ENCODE data around the gene TMPRSS11D.

TMPRSS11D gene

DNA sequence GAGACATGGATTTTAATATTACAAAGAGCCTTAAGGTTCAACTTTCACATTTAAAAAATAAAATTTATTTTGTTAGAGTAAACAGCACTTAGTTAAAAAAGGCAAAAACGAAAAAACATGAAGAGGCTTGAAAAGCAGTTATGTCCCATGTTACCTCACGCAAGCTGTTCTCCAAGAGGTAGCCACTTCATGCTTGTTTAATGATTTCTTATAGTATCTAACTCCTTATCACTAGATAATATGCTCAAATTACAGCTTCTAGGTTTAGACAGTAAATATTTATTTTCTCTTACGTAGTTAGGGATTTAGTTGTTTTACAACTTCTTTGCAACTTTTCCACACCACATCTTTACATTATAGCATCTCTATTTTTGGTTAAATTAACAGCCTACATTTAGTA is 27.8 kb upstream of the TMPRSS11D start:
- no CpG with 5 or more reads among the region's 3 CpGs for WGBS, 2 experiments (ENCODE audit: insufficient coverage in 2 of 2)
- Histone ChIP-seq H3K4me3 (ENCODE audit: extremely low read depth, insufficient read depth, low read length, poor library complexity, severe bottlenecking) (no peak overlapping the region), H3K27ac (ENCODE audit: low read depth, low read length, severe bottlenecking) (no peak overlapping the region), H3K36me3 (ENCODE audit: control insufficient read depth, insufficient read depth, low read length) (no peaks in the 10 kb centered on the region), H3K4me1 (ENCODE audit: control insufficient read depth, insufficient read depth, low read length, poor library complexity, severe bottlenecking) (no peaks in the 10 kb centered on the region), H3K9me3 (ENCODE audit: control insufficient read depth, low read length) (no peaks in the 10 kb centered on the region)

DNA sequence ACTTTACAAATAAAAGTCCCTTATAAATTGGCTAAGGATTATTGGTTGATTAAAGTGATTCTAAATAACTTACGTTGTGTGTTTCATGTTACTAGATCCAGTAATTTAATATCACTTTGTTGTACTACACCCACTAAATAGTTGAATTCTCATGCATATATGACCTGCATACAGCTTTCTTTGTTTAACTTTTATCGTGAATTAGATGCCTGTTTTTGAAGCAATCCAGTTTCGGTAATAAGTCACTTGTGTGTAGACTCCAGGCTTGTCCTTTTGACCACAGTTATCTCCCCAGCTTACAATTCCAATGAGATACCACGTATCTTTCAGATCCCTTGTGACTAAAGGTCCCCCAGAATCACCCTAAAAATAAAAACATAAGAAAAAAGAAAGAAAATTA is 27.3 kb upstream of the TMPRSS11D start:
- Histone ChIP-seq H3K4me1 (ENCODE audit: control insufficient read depth, insufficient read depth, low read length, poor library complexity, severe bottlenecking) (no peaks in the 10 kb centered on the region), H3K27ac (ENCODE audit: low read depth, low read length, severe bottlenecking) (no peak overlapping the region), H3K36me3 (ENCODE audit: control insufficient read depth, insufficient read depth, low read length) (no peaks in the 10 kb centered on the region), H3K9me3 (ENCODE audit: control insufficient read depth, low read length) (no peaks in the 10 kb centered on the region), H3K4me3 (ENCODE audit: extremely low read depth, insufficient read depth, low read length, poor library complexity, severe bottlenecking) (no peak overlapping the region)
- 94 to 95% methylated on average over 2 of the region's 4 CpGs for WGBS, 2 experiments (ENCODE audit: insufficient coverage in 2 of 2)

- no CpG with 5 or more reads among the region's 1 CpG for WGBS, 2 experiments (ENCODE audit: insufficient coverage in 2 of 2)
Observed at GRCh38 chr4:67910585-67910905, 26.7 kb upstream of the TMPRSS11D start.

GRCh38 chr4:67909905-67910584 is 26.2 kb upstream of the TMPRSS11D start:
- Histone ChIP-seq H3K4me3 (ENCODE audit: extremely low read depth, insufficient read depth, low read length, poor library complexity, severe bottlenecking) (no peak overlapping the region), H3K4me1 (ENCODE audit: control insufficient read depth, insufficient read depth, low read length, poor library complexity, severe bottlenecking) (no peaks in the 10 kb centered on the region), H3K36me3 (ENCODE audit: control insufficient read depth, insufficient read depth, low read length) (no peaks in the 10 kb centered on the region), H3K9me3 (ENCODE audit: control insufficient read depth, low read length) (no peaks in the 10 kb centered on the region), H3K27ac (ENCODE audit: low read depth, low read length, severe bottlenecking) (no peak overlapping the region)
- no CpG with 5 or more reads among the region's 6 CpGs for WGBS, 2 experiments (ENCODE audit: insufficient coverage in 2 of 2)

More at GRCh38 chr4:67910585-67910905, 26.7 kb upstream of the TMPRSS11D start:
- H3K9me3 ChIP-seq (ENCODE audit: control insufficient read depth, low read length) = no peaks in the 10 kb centered on the region
- H3K4me3 ChIP-seq (ENCODE audit: extremely low read depth, insufficient read depth, low read length, poor library complexity, severe bottlenecking) = no peak overlapping the region
- H3K27ac ChIP-seq (ENCODE audit: low read depth, low read length, severe bottlenecking) = no peak overlapping the region
- no peaks in the 10 kb centered on the region for H3K36me3 ChIP-seq (ENCODE audit: control insufficient read depth, insufficient read depth, low read length)
- no peaks in the 10 kb centered on the region for H3K4me1 ChIP-seq (ENCODE audit: control insufficient read depth, insufficient read depth, low read length, poor library complexity, severe bottlenecking)

GRCh38 chr4:67907650-67908049 is 23.8 kb upstream of the TMPRSS11D start:
- Histone ChIP-seq H3K27ac (ENCODE audit: low read depth, low read length, severe bottlenecking) (no peak overlapping the region), H3K4me1 (ENCODE audit: control insufficient read depth, insufficient read depth, low read length, poor library complexity, severe bottlenecking) (no peaks in the 10 kb centered on the region), H3K4me3 (ENCODE audit: extremely low read depth, insufficient read depth, low read length, poor library complexity, severe bottlenecking) (no peak overlapping the region), H3K36me3 (ENCODE audit: control insufficient read depth, insufficient read depth, low read length) (no peaks in the 10 kb centered on the region), H3K9me3 (ENCODE audit: control insufficient read depth, low read length) (no peaks in the 10 kb centered on the region)
- WGBS, 2 experiments (ENCODE audit: insufficient coverage in 2 of 2) = 92% methylated on average over 2 of the region's 4 CpGs; no CpG with 5 or more reads in 1 of the 2 experiments

- H3K4me3 ChIP-seq (ENCODE audit: extremely low read depth, insufficient read depth, low read length, poor library complexity, severe bottlenecking) = no peak overlapping the region
Observed at GRCh38 chr4:67899096-67899495, 15.3 kb upstream of the TMPRSS11D start.

GRCh38 chr4:67897686-67898085 is 13.9 kb upstream of the TMPRSS11D start:
- H3K4me3 ChIP-seq (ENCODE audit: extremely low read depth, insufficient read depth, low read length, poor library complexity, severe bottlenecking) = no peak overlapping the region
- no peaks in the 10 kb centered on the region for H3K4me1 ChIP-seq (ENCODE audit: control insufficient read depth, insufficient read depth, low read length, poor library complexity, severe bottlenecking)
- no peaks in the 10 kb centered on the region for H3K9me3 ChIP-seq (ENCODE audit: control insufficient read depth, low read length)
- H3K27ac ChIP-seq (ENCODE audit: low read depth, low read length, severe bottlenecking) = no peak overlapping the region
- H3K36me3 ChIP-seq (ENCODE audit: control insufficient read depth, insufficient read depth, low read length) = no peaks in the 10 kb centered on the region

More at GRCh38 chr4:67899096-67899495, 15.3 kb upstream of the TMPRSS11D start:
- no peaks in the 10 kb centered on the region for H3K9me3 ChIP-seq (ENCODE audit: control insufficient read depth, low read length)
- no peaks in the 10 kb centered on the region for H3K4me1 ChIP-seq (ENCODE audit: control insufficient read depth, insufficient read depth, low read length, poor library complexity, severe bottlenecking)
- no peak overlapping the region for H3K27ac ChIP-seq (ENCODE audit: low read depth, low read length, severe bottlenecking)
- no peaks in the 10 kb centered on the region for H3K36me3 ChIP-seq (ENCODE audit: control insufficient read depth, insufficient read depth, low read length)

- no peak overlapping the region for H3K4me3 ChIP-seq (ENCODE audit: extremely low read depth, insufficient read depth, low read length, poor library complexity, severe bottlenecking)
- H3K9me3 ChIP-seq (ENCODE audit: control insufficient read depth, low read length) = no peaks in the 10 kb centered on the region
- no peak overlapping the region for H3K27ac ChIP-seq (ENCODE audit: low read depth, low read length, severe bottlenecking)
- WGBS, 2 experiments (ENCODE audit: insufficient coverage in 2 of 2) = 94 to 96% methylated on average over 13 to 19 of the region's 26 CpGs
- H3K4me1 ChIP-seq (ENCODE audit: control insufficient read depth, insufficient read depth, low read length, poor library complexity, severe bottlenecking) = no peaks in the 10 kb centered on the region
- H3K36me3 ChIP-seq (ENCODE audit: control insufficient read depth, insufficient read depth, low read length) = no peaks in the 10 kb centered on the region
Observed at GRCh38 chr4:67896421-67897065, 12.7 kb upstream of the TMPRSS11D start.

DNA sequence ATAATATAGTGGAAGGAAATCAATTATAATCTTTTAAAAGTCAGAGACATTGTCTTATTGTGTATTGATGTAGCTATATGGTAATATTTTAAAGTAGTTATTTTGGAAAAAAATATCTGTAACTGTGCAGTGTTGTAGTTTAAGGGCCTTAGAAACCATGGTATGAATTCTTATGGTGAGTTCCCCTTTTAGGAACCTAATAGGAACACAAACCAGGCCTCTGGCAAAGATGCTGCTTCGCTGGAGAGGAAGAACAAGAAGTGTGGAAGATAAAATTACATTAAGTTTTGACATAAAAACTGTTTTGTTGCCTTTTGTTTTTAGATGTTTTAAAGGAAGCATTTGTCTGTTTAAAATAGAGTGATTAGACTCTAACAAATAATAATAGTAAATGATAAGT is 10.9 kb upstream of the TMPRSS11D start:
- 100% methylated on average over 1 of the region's 1 CpG; no CpG with 5 or more reads in 1 of the 2 experiments for WGBS, 2 experiments (ENCODE audit: insufficient coverage in 2 of 2)
- H3K9me3 ChIP-seq (ENCODE audit: control insufficient read depth, low read length) = no peaks in the 10 kb centered on the region
- H3K36me3 ChIP-seq (ENCODE audit: control insufficient read depth, insufficient read depth, low read length) = no peaks in the 10 kb centered on the region

DNA sequence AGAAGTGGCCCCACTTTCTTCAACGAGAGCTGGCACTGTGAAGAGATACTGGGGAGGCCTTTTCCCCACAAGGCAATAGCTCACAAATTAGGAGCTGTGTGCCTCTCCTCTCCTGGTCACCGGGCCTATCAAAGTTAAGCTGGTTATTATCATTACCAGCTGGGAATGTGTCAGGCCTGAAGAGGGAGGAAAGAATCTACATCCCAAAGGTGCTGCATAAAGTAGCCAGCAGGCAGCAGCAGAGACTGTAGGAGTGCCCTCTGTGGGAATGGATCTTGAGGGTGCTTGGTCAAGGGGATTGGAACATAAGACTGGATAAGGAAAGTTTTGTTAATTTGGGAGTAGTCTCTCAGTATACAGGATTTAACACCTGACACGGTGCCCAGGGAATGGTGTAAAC is 9.1 kb upstream of the TMPRSS11D start:
- 78 to 94% methylated on average over 1 to 2 of the region's 3 CpGs for WGBS, 2 experiments (ENCODE audit: insufficient coverage in 2 of 2)

More for the DNA sequence above, 10.9 kb upstream of the TMPRSS11D start:
- no peak overlapping the region for H3K27ac ChIP-seq (ENCODE audit: low read depth, low read length, severe bottlenecking)
- no peak overlapping the region for H3K4me3 ChIP-seq (ENCODE audit: extremely low read depth, insufficient read depth, low read length, poor library complexity, severe bottlenecking)
- H3K4me1 ChIP-seq (ENCODE audit: control insufficient read depth, insufficient read depth, low read length, poor library complexity, severe bottlenecking) = no peaks in the 10 kb centered on the region

DNA sequence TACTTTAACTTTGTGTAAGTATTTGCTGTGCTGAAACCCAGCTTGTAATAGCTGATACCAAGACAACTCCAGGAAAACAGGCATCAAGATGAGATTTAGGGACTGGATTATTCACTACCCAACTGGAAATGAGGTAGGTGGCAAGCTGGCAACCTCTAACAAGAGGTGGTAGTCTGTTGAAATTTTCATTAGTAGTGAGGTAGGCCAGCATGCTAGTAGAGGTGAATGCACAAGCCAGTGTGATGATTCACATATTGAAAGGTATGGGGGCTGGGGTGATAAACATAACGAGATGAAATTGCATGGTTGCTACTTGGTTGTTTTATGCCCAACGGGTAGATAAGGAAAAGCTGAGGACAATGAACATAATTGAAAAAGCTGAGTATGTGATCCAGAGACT is 8.5 kb upstream of the TMPRSS11D start:
- Histone ChIP-seq H3K27ac (ENCODE audit: low read depth, low read length, severe bottlenecking) (no peak overlapping the region), H3K4me3 (ENCODE audit: extremely low read depth, insufficient read depth, low read length, poor library complexity, severe bottlenecking) (no peak overlapping the region), H3K36me3 (ENCODE audit: control insufficient read depth, insufficient read depth, low read length) (no peaks in the 10 kb centered on the region), H3K9me3 (ENCODE audit: control insufficient read depth, low read length) (no peaks in the 10 kb centered on the region), H3K4me1 (ENCODE audit: control insufficient read depth, insufficient read depth, low read length, poor library complexity, severe bottlenecking) (no peaks in the 10 kb centered on the region)
- 82% methylated on average over 2 of the region's 2 CpGs for WGBS, 2 experiments (ENCODE audit: insufficient coverage in 2 of 2)

More for the DNA sequence above, 9.1 kb upstream of the TMPRSS11D start:
- no peaks in the 10 kb centered on the region for H3K4me1 ChIP-seq (ENCODE audit: control insufficient read depth, insufficient read depth, low read length, poor library complexity, severe bottlenecking)
- no peak overlapping the region for H3K27ac ChIP-seq (ENCODE audit: low read depth, low read length, severe bottlenecking)
- H3K4me3 ChIP-seq (ENCODE audit: extremely low read depth, insufficient read depth, low read length, poor library complexity, severe bottlenecking) = no peak overlapping the region
- no peaks in the 10 kb centered on the region for H3K36me3 ChIP-seq (ENCODE audit: control insufficient read depth, insufficient read depth, low read length)
- no peaks in the 10 kb centered on the region for H3K9me3 ChIP-seq (ENCODE audit: control insufficient read depth, low read length)

Measured in mesodermal cell (in vitro differentiated cells).